Measurements from ENCODE around the gene ARVCF.

DNA sequence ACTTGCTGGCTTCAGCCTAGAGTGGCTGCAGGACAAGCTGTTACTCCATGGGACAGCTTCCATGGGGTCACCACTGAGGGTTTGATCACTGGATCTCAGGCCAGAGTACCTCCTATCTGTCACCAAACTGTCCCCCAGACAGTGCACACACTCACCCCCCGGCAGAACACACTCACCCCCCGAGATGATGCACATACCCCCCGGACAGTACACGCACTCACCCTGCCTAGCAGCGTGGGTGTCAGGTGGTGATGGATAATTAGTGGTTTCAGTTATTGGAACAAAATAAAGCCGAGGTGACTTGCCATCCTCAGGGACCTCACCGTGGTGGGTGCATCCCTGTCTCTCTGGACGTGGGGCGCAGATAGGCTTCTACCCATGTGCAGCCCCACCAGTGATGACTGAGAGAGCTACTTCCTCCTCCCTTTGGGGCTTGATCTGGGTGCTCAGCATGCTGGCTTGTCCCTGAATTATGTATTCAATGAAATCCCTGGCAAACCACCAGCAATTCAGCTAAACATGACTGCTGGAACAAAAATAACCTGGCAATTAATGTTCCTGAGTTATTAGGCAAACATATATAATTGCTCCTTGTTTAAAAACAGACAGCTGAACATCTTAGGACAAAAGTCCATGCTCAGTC is 23.2 kb upstream of the ARVCF start:
- TF ChIP-seq JUND (IDR thresholded peaks at IDR 0.05; ENCODE audit: low read length) (no peak), POLR2A (IDR thresholded peaks at IDR 0.05; ENCODE audit: control extremely low read depth in 1 of 2, low read depth in 2 of 2, low read length in 2 of 2) (no peak)
- TF ChIP-seq, protein P1, sequence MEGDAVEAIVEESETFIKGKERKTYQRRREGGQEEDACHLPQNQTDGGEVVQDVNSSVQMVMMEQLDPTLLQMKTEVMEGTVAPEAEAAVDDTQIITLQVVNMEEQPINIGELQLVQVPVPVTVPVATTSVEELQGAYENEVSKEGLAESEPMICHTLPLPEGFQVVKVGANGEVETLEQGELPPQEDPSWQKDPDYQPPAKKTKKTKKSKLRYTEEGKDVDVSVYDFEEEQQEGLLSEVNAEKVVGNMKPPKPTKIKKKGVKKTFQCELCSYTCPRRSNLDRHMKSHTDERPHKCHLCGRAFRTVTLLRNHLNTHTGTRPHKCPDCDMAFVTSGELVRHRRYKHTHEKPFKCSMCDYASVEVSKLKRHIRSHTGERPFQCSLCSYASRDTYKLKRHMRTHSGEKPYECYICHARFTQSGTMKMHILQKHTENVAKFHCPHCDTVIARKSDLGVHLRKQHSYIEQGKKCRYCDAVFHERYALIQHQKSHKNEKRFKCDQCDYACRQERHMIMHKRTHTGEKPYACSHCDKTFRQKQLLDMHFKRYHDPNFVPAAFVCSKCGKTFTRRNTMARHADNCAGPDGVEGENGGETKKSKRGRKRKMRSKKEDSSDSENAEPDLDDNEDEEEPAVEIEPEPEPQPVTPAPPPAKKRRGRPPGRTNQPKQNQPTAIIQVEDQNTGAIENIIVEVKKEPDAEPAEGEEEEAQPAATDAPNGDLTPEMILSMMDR (IDR thresholded peaks at IDR 0.05; ENCODE audit: control extremely low read depth in 1 of 3, insufficient read depth in 1 of 3, low read depth in 1 of 3, low read length in 3 of 3), result no peak
